HepG2 (cell line): ENCODE data around the gene SYNGR1. TPM values are rescaled to one million over a fixed set of nuclear protein-coding genes. Genes with fewer than 3 reads are reported as not detected.

ENCODE experiments used
- ARHGAP35 ChIP-seq: sonication (generic); formaldehyde crosslinking; IDR thresholded peaks from 2 replicates; pipeline ENCODE4 v1.9.0; 2022; ENCODE audit warnings: mild to moderate bottlenecking, inconsistent platforms, moderate library complexity, missing genetic modification reagents, borderline replicate concordance
- ATAD3A ChIP-seq: sonication (generic); formaldehyde crosslinking; IDR thresholded peaks from 2 replicates; pipeline ENCODE4 v1.4.0; 2020; ENCODE audit warnings: missing genetic modification reagents
- E2F2 ChIP-seq: sonication (generic); formaldehyde crosslinking; IDR thresholded peaks from 2 replicates; pipeline ENCODE4 v1.4.0; 2020; ENCODE audit warnings: missing genetic modification reagents, borderline replicate concordance
- IRF1 ChIP-seq: sonication (generic); formaldehyde crosslinking; IDR thresholded peaks from 2 replicates; pipeline ENCODE4 v1.4.0; 2020; ENCODE audit warnings: low read depth, mild to moderate bottlenecking, missing genetic modification reagents
- NFE2 ChIP-seq: sonication (generic); formaldehyde crosslinking; IDR thresholded peaks from 2 replicates; pipeline ENCODE4 v1.4.0; 2020; ENCODE audit warnings: missing genetic modification reagents
- NRL ChIP-seq: sonication (generic); formaldehyde crosslinking; IDR thresholded peaks from 2 replicates; pipeline ENCODE4 v1.5.0; 2020; ENCODE audit warnings: missing genetic modification reagents, mild to moderate bottlenecking, moderate library complexity, borderline replicate concordance
- PAF1 ChIP-seq: IDR thresholded peaks from 2 replicates; pipeline ENCODE4 v1.6.1; 2016; ENCODE audit warnings: missing genetic modification reagents, missing compliant biosample characterization
- RNF219 ChIP-seq: sonication (generic); formaldehyde crosslinking; IDR thresholded peaks from 2 replicates; pipeline ENCODE4 v1.5.0; 2020; ENCODE audit warnings: mild to moderate bottlenecking, missing genetic modification reagents
- RXRA ChIP-seq: sonication (generic); formaldehyde crosslinking; IDR thresholded peaks from 2 replicates; pipeline ENCODE4 v1.5.1; 2020; ENCODE audit warnings: missing genetic modification reagents
- SALL1 ChIP-seq: sonication (generic); formaldehyde crosslinking; IDR thresholded peaks from 2 replicates; pipeline ENCODE4 v1.8.0; 2022; ENCODE audit warnings: mild to moderate bottlenecking, missing genetic modification reagents
- SRSF4 ChIP-seq: fragments of 200-400 bp; formaldehyde crosslinking; IDR thresholded peaks from one replicate; pipeline ENCODE4 v1.6.1; 2018; ENCODE audit warnings: mild to moderate bottlenecking, low read depth, low read length, moderate library complexity; ENCODE audit not compliant: poor library complexity, severe bottlenecking
- TFAP4 ChIP-seq: sonication (generic); IDR thresholded peaks from 2 replicates; pipeline ENCODE4 v1.6.1; 2016; ENCODE audit warnings: low read depth, borderline replicate concordance
- THYN1 ChIP-seq: sonication (generic); formaldehyde crosslinking; IDR thresholded peaks from 2 replicates; pipeline ENCODE4 v1.8.1; 2023; ENCODE audit warnings: low read depth, mild to moderate bottlenecking, moderate library complexity, missing genetic modification reagents, borderline replicate concordance
- TOPORS ChIP-seq: sonication (generic); formaldehyde crosslinking; IDR thresholded peaks from 2 replicates; pipeline ENCODE4 v1.8.0; 2023; ENCODE audit warnings: mild to moderate bottlenecking, missing genetic modification reagents
- ZFP62 ChIP-seq: sonication (generic); formaldehyde crosslinking; IDR thresholded peaks from 2 replicates; pipeline ENCODE4 v1.4.0; 2020; ENCODE audit warnings: missing genetic modification reagents
- ZIK1 ChIP-seq: sonication (generic); formaldehyde crosslinking; IDR thresholded peaks from 2 replicates; pipeline ENCODE4 v1.5.0; 2020; ENCODE audit warnings: mild to moderate bottlenecking, low read depth, missing genetic modification reagents, borderline replicate concordance
- ZNF430 ChIP-seq: sonication (generic); formaldehyde crosslinking; IDR thresholded peaks from 2 replicates; pipeline ENCODE4 v1.9.0; 2021; ENCODE audit warnings: mild to moderate bottlenecking, missing genetic modification reagents
- ZNF44 ChIP-seq: sonication (generic); formaldehyde crosslinking; IDR thresholded peaks from 2 replicates; pipeline ENCODE4 v1.5.1; 2020; ENCODE audit warnings: mild to moderate bottlenecking, missing genetic modification reagents
- ZNF446 ChIP-seq: sonication (generic); formaldehyde crosslinking; IDR thresholded peaks from 2 replicates; pipeline ENCODE4 v1.5.0; 2020; ENCODE audit warnings: mild to moderate bottlenecking, missing genetic modification reagents
- ZNF484 ChIP-seq: sonication (generic); formaldehyde crosslinking; IDR thresholded peaks from 2 replicates; pipeline ENCODE4 v1.5.1; 2020; ENCODE audit warnings: mild to moderate bottlenecking, low read depth, missing genetic modification reagents, borderline replicate concordance
- ZNF547 ChIP-seq: sonication (generic); formaldehyde crosslinking; IDR thresholded peaks from 2 replicates; pipeline ENCODE4 v1.5.1; 2020; ENCODE audit warnings: mild to moderate bottlenecking, missing genetic modification reagents
- ZNF570 ChIP-seq: sonication (generic); formaldehyde crosslinking; IDR thresholded peaks from 2 replicates; pipeline ENCODE4 v1.4.0; 2020; ENCODE audit warnings: mild to moderate bottlenecking, missing genetic modification reagents, borderline replicate concordance
- ZNF614 ChIP-seq: IDR thresholded peaks from 2 replicates; pipeline ENCODE4 v1.6.1; 2018; ENCODE audit warnings: missing biosample characterization, missing genetic modification reagents, inconsistent platforms, borderline replicate concordance
- ZNF616 ChIP-seq: sonication (generic); formaldehyde crosslinking; IDR thresholded peaks from 2 replicates; pipeline ENCODE4 v1.5.0; 2020; ENCODE audit warnings: low read depth, mild to moderate bottlenecking, missing genetic modification reagents
- ZNF670 ChIP-seq: sonication (generic); formaldehyde crosslinking; IDR thresholded peaks from 2 replicates; pipeline ENCODE4 v1.8.0; 2022; ENCODE audit warnings: mild to moderate bottlenecking, missing genetic modification reagents, borderline replicate concordance
- ZNF891 ChIP-seq: sonication (generic); formaldehyde crosslinking; IDR thresholded peaks from 2 replicates; pipeline ENCODE4 v1.5.0; 2020; ENCODE audit warnings: mild to moderate bottlenecking, missing genetic modification reagents
- polyA plus RNA-seq, 8 experiments: library from polyadenylated mRNA; depleted of rRNA in 3 of 8; stranded (reverse) in 7 of 8; unstranded in 1 of 8; fragments of >200 nt; fragmentation: Illumina TruSeq in 4 of 8; extraction: Trizol in 4 of 8; gene quantifications; 2 replicates each; pipeline versions ENCODE4 v1.2.1 to v1.2.3, GENCODE V29; 2011 to 2016; ENCODE audit warnings: low read depth in 4 of 8, missing spikeins in 1 of 8, mixed read lengths in 1 of 8; ENCODE audit not compliant: insufficient read depth in 1 of 8
- total RNA-seq, 5 experiments: library from RNA; depleted of rRNA; stranded (reverse); fragments of >200 nt; fragmentation: Illumina TruSeq; extraction: Trizol; gene quantifications; 2 replicates each; pipeline ENCODE4 v1.2.3, GENCODE V29; 2016; ENCODE audit warnings: low read depth in 1 of 5

The SYNGR1 gene
- total and polyA plus RNA-seq, 2 of the 13 experiments (the other 11 are each of a cell fraction or from before 2014, with no cell fraction given) = 0.27 to 2.7 TPM

GRCh38 chr22:39311592-39312400 is 38.0 kb upstream of the SYNGR1 start (continued):
- no peak for TF ChIP-seq THYN1 (CRISPR knock-in tag)
- no peak for TF ChIP-seq ZNF446 (CRISPR knock-in tag)
- TF ChIP-seq TFAP4 = no peak
- TF ChIP-seq ZNF614 (CRISPR knock-in tag) = no peak
- TF ChIP-seq TOPORS = no peak
- no peak for TF ChIP-seq ZIK1 (CRISPR knock-in tag)
- TF ChIP-seq SALL1 = no peak
- no peak for TF ChIP-seq ATAD3A
- no peak for TF ChIP-seq ZNF484 (CRISPR knock-in tag)
- no peak for TF ChIP-seq ZFP62 (CRISPR knock-in tag)
- no peak for TF ChIP-seq ZNF44 (CRISPR knock-in tag)
- no peak for TF ChIP-seq IRF1
- no peak for TF ChIP-seq ZNF670
- no peak for TF ChIP-seq ARHGAP35
- no peak for TF ChIP-seq ZNF570
- TF ChIP-seq E2F2 (CRISPR knock-in tag) = no peak
- no peak for TF ChIP-seq RNF219
- no peak for TF ChIP-seq ZNF547 (CRISPR knock-in tag)
- TF ChIP-seq ZNF616 = no peak
- no peak for TF ChIP-seq NRL (CRISPR knock-in tag)
- TF ChIP-seq ZNF891 (CRISPR knock-in tag) = no peak
- TF ChIP-seq NFE2 = no peak
- TF ChIP-seq SRSF4 = no peak
- TF ChIP-seq ZNF430 (CRISPR knock-in tag) = no peak
- TF ChIP-seq RXRA (CRISPR knock-in tag) = 0 out of 2 replicates have a peak, but pooled peaks have one; percentile 13
- peak; percentile 40; the same call in 1 of the 2 replicates for TF ChIP-seq PAF1 (CRISPR knock-in tag)
